Heart right ventricle (tissue), 16 donors: ENCODE results near the gene GALC. TPM values are rescaled to one million over a fixed set of nuclear protein-coding genes. Genes with fewer than 3 reads are reported as not detected.

Experiments used
- ATAC-seq, 8 donors: fragments of 200-7000 bp; cut with Tn5 transposase; one replicate each; pipeline ENCODE4 v1.9.1; 2020; ENCODE audit warnings: mild to moderate bottlenecking in 8 of 8, moderate library complexity in 8 of 8, moderate number of reproducible peaks in 1 of 8
- DNase-seq, 2 donors: peaks; one replicate each; pipeline ENCODE4 v3.0.0-alpha.2; 2020
- H3K27ac ChIP-seq, 10 donors: fragments of 200-600 bp; sonication (generic) in 2 of 10; one replicate each; pipeline versions ENCODE4 v1.5.0 to v1.8.0; 2020 to 2022; ENCODE audit warnings: mild to moderate bottlenecking in 3 of 10
- H3K27me3 ChIP-seq, 7 donors: fragments of 200-600 bp; one replicate each; pipeline ENCODE4 v1.8.0; 2021 to 2022; ENCODE audit warnings: mild to moderate bottlenecking in 2 of 7
- H3K36me3 ChIP-seq, 9 donors: fragments of 200-600 bp; sonication (generic) in 1 of 9; one replicate each; pipeline versions ENCODE4 v1.5.0 to v1.8.0; 2020 to 2022; ENCODE audit warnings: mild to moderate bottlenecking in 2 of 9
- H3K4me1 ChIP-seq, 9 donors: fragments of 200-600 bp; sonication (generic) in 1 of 9; one replicate each; pipeline versions ENCODE4 v1.5.0 to v1.8.0; 2020 to 2022; ENCODE audit warnings: mild to moderate bottlenecking in 4 of 9
- H3K4me3 ChIP-seq, 10 donors: fragments of 200-600 bp; sonication (generic) in 2 of 10; one replicate each; pipeline versions ENCODE4 v1.5.0 to v1.8.0; 2020 to 2022; ENCODE audit warnings: mild to moderate bottlenecking in 7 of 10, moderate library complexity in 2 of 10
- H3K9me3 ChIP-seq, 11 donors: fragments of 200-600 bp in 10 of 11; sonication (generic) in 2 of 11; one replicate each; pipeline versions ENCODE4 v1.5.0 to v1.8.0; 2013 to 2022; ENCODE audit warnings: mild to moderate bottlenecking in 2 of 11, control low read depth in 1 of 11, moderate library complexity in 1 of 11
- WGBS, 2 donors: extraction: QIAGEN DNeasy Blood & Tissue Kit; methylation state at CpG; one replicate each; pipeline ENCODE4 v1.1.7; 2013; ENCODE audit warnings: inconsistent platforms in 1 of 2; 5-methylcytosine and 5-hydroxymethylcytosine counted together
- intact Hi-C, 10 donors: fragments of 100-400 bp; cut with DNase I; formaldehyde crosslinking; loops; one replicate each; pipeline versions ENCODE4 v1.11.1 to v1.14.2; 2022
- polyA plus RNA-seq, 2 donors: library from polyadenylated mRNA; stranded (reverse); fragments of 200-250 nt; gene quantifications; one replicate each; pipeline ENCODE4 v1.2.3, GENCODE V29; 2013
- total RNA-seq, 10 donors: library from RNA; stranded (reverse); fragmentation: NEBNext Ultra II Directional in 3 of 10; extraction: Animal tissue kit (Norgen Biotek cat#: 25700) in 3 of 10; gene quantifications; one replicate each; pipeline versions ENCODE4 v1.2.1 to v1.2.4, GENCODE V29; 2021 to 2023
- TF ChIP-seq, protein P1 (sequence below), 9 donors: fragments of 200-600 bp; sonication (generic) in 2 of 9; IDR thresholded peaks; one replicate each; pipeline versions ENCODE4 v1.5.0 to v1.8.0; 2021 to 2022; ENCODE audit warnings: antibody characterized with exemption in 9 of 9, mild to moderate bottlenecking in 5 of 9, moderate library complexity in 1 of 9
- donor health status: Arrhythmogenic right ventricular cardiomyopathy.
- donor health status: ischemic (EF 13 %, LVEDD 7.1; RV severe dilation, severe dysfunction).
- donor health status: healthy with polysubstance abuse.
- donor health status: DM: no; HTN: yes; CAD: no.
- donor health status: DM: no; HTN: no; CAD: no.
- donor health status: ischemic (EF 25% LVEDD 6.9; RV normal size, moderate dysfunction).
- donor health status: ischemic (EF 25% LVEDD 5.7; RV mildly dilated, moderate dysfunction).
- donor health status: healthy.
- donor health status: DM: yes; HTN: yes; CAD: no.
- donor health status: Ischemic cardiomyopathy.
- donor health status: ischemic (EF 35%, LVEDD 5.7; RV mildly dilated, moderate dysfunction).
- donor health status: nonischemic (EF 11% LVEDD 7.7; RV severe dilation, severe dysfunction).
- donor health status: DM: yes; HTN: yes; CAD: no.
- donor health status: PGD.
- donor health status: ischemic (EF 29% LVEDD 5.4; RV normal size, mild dysfunction).
- donor health status: nonischemic (EF 23%, LVEDD 6.1; RV moderate dilation, normal function).

The GALC gene
- total and polyA plus RNA-seq, 12 donors, result 4.7 to 19.4 (median 14.1) TPM

DNA sequence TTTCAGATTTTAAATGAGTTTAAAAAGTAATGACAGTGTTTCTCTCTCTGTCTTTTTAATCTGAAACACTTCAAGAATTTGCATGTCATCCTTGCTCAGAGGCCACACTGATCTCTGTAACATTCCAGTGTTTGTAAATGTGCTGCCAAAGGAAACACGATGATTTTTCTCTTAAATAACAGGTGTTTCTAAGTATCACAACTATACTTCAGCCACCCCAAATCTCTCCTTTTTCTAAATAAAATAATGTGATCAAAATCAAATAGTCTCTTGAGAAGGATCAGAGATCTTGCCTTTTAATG lies 3.3 kb upstream of the GALC start:
- intact Hi-C loops, result loop anchor here in 1 of 10 donors (10.0 kb wide), 1 partner anchor 389 kb away; the partner anchor contains the start of gene SPATA7
- WGBS, 2 donors, result 24 to 26% methylated on average over 1 of the region's 1 CpG

DNA sequence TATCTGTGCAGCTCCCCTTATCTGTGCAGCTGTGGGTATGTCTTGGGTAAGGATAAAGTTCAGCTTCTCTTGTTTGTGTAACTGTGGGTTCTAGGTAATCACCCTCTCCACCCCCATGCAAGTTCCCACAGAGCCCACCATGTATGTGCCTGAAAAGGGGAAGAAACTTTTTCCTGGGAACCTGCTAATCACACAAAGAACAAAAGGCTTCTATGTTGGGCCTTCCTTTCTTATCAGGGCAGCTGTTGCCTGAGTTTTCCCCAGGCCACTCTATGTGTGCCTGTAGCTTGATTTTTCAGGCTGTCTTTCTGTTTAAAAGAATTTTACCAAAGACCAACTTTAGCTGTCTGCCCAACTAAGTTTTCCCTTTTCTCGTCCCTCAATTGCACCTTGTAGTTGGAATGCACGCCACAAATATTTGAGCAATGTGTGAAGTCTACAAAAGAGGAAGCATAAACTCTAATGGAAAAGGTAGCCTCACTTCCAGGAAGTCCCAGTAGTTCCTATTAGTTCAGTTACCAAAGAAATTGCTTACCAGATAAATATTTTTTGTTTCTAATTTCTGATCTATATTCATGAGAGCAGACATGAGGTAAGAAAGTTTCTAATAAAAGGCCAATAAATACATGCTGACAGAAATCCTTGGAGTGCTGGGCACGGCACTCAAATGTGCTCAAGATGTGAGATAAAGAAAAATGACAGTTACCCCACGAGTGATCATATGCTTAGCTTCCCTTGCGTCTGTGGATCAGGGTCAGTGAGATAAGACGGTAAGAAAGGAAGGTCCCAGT lies 2.7 kb upstream of the GALC start:
- ATAC-seq (no peak), DNase-seq (no peak)
- intact Hi-C loops, result loop anchor here in 1 of 10 donors (10.0 kb wide), 1 partner anchor 389 kb away; the partner anchor contains the start of gene SPATA7
- no peaks in the 10 kb centered on the region for H3K9me3 ChIP-seq
- TF ChIP-seq, protein P1, sequence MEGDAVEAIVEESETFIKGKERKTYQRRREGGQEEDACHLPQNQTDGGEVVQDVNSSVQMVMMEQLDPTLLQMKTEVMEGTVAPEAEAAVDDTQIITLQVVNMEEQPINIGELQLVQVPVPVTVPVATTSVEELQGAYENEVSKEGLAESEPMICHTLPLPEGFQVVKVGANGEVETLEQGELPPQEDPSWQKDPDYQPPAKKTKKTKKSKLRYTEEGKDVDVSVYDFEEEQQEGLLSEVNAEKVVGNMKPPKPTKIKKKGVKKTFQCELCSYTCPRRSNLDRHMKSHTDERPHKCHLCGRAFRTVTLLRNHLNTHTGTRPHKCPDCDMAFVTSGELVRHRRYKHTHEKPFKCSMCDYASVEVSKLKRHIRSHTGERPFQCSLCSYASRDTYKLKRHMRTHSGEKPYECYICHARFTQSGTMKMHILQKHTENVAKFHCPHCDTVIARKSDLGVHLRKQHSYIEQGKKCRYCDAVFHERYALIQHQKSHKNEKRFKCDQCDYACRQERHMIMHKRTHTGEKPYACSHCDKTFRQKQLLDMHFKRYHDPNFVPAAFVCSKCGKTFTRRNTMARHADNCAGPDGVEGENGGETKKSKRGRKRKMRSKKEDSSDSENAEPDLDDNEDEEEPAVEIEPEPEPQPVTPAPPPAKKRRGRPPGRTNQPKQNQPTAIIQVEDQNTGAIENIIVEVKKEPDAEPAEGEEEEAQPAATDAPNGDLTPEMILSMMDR (IDR thresholded peaks at IDR 0.05), result no peak
- WGBS, 2 donors, result 26 to 37% methylated on average over 6 of the region's 6 CpGs
- H3K4me3 ChIP-seq, result no peak overlapping the region
- H3K4me1 ChIP-seq, result peaks cover 0 to 62% (median 18%) of the 10 kb centered on the region in 9 donors
- H3K27ac ChIP-seq, result peak overlapping the region in 6 of 10 donors; percentile 11 to 99 (median 38)
- no peaks in the 10 kb centered on the region for H3K36me3 ChIP-seq
- no peaks in the 10 kb centered on the region for H3K27me3 ChIP-seq

More for the DNA sequence above, 3.3 kb upstream of the GALC start:
- no peak overlapping the region for H3K4me3 ChIP-seq
- H3K27me3 ChIP-seq, result no peaks in the 10 kb centered on the region
- TF ChIP-seq, protein P1 (IDR thresholded peaks at IDR 0.05), result no peak
- no peaks in the 10 kb centered on the region for H3K36me3 ChIP-seq
- peaks cover 0 to 61% (median 14%) of the 10 kb centered on the region in 9 donors for H3K4me1 ChIP-seq
- no peaks in the 10 kb centered on the region for H3K9me3 ChIP-seq
- DNase-seq (no peak), ATAC-seq (no peak)
- H3K27ac ChIP-seq, result peak overlapping the region in 6 of 10 donors; percentile 11 to 99 (median 38)

DNA sequence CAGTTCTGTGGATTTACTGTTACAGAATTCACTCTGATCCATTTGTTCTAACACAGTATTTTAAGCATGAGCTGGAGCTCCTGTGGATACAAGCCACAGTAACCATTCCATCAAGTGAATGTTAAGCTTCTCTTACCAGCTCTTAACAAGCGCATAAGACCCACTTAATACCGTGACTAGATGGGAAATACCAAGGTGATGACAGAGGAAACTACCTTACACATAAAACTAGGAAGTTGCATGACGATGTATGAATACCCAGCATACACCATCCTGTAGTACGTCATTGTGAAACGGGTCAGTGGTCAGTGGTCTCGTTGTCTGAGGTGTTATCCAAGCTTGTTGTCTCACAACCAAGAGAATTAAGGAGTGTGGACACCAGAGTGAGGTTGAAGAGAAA lies 2.0 kb upstream of the GALC start:
- no peak overlapping the region for H3K4me3 ChIP-seq
- H3K36me3 ChIP-seq, result no peaks in the 10 kb centered on the region
- peak overlapping the region in 5 of 10 donors; percentile 11 to 99 (median 46) for H3K27ac ChIP-seq
- DNase-seq, result no peak
- intact Hi-C loops, result loop anchor here in 1 of 10 donors (10.0 kb wide), 1 partner anchor 390 kb away; the partner anchor contains the start of gene SPATA7
- WGBS, 2 donors, result 87 to 89% methylated on average over 6 of the region's 6 CpGs
- no peak for ATAC-seq
- H3K9me3 ChIP-seq, result no peaks in the 10 kb centered on the region
- TF ChIP-seq, protein P1 (IDR thresholded peaks at IDR 0.05), result no peak
- H3K27me3 ChIP-seq, result no peaks in the 10 kb centered on the region
- peaks cover 0 to 67% (median 18%) of the 10 kb centered on the region in 9 donors for H3K4me1 ChIP-seq

DNA sequence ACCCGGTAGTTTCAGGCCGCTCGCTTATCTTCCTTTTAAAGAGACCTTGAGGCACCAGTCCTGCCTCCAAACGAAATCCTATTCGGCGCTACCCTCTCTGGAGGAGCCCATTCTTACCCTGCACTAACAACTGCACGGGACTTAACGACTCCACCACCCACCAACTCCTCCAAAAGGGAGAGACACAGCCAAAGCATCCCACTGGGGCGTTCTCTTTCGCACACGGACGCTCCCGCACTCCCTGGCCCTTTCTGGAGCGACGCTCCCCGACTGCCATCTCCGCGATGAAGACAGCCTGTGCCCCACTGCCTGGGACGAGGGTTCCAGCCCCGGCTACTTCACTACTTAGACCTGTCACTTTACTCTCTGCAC lies 650 bp downstream of the GALC start:
- peak; percentile 26 to 63 (median 41) for ATAC-seq
- intact Hi-C loops, result loop anchor here in 1 of 10 donors (10.0 kb wide), 1 partner anchor 392 kb away; the partner anchor contains the start of gene SPATA7

More for the DNA sequence above, 650 bp downstream of the GALC start:
- Histone ChIP-seq H3K4me1 (peaks cover 0 to 54% (median 18%) of the 10 kb centered on the region in 9 donors), H3K4me3 (peak overlapping the region; percentile 31 to 88 (median 78)), H3K27me3 (no peaks in the 10 kb centered on the region), H3K9me3 (no peaks in the 10 kb centered on the region), H3K36me3 (peaks cover 0 to 2% (median 0%) of the 10 kb centered on the region in 9 donors), H3K27ac (peak overlapping the region; percentile 78 to 99 (median 94))
- whole genome bisulfite sequencing, 2 donors, result 4 to 5% methylated on average over 20 of the region's 20 CpGs
- TF ChIP-seq, protein P1 (IDR thresholded peaks at IDR 0.05), result no peak
- no peak for DNase-seq
